Parathyroid adenoma (tissue), 2 donors: Measurements from ENCODE around the gene ANKRD28.
"Not testable (repeated sequence)": the region's sequence is repeated elsewhere in the genome, so short reads cannot be mapped to it uniquely, and the experiment has no call there.

Source experiments
- H2AFZ ChIP-seq: fragments of 300-600 bp; sonication (generic); one replicate; pipeline ENCODE4 v1.7.0; 2017; ENCODE audit warnings: antibody characterized with exemption, mild to moderate bottlenecking
- H3K27ac ChIP-seq: fragments of 300-600 bp; sonication (generic); one replicate; pipeline ENCODE4 v1.7.0; 2017
- H3K27me3 ChIP-seq: fragments of 300-600 bp; sonication (generic); one replicate; pipeline ENCODE4 v1.7.0; 2017; ENCODE audit warnings: low read length; ENCODE audit not compliant: control insufficient read depth, insufficient read depth
- H3K36me3 ChIP-seq: fragments of 300-600 bp; sonication (generic); one replicate; pipeline ENCODE4 v1.7.0; 2017; ENCODE audit warnings: low read length; ENCODE audit not compliant: control insufficient read depth, insufficient read depth
- H3K4me1 ChIP-seq: fragments of 300-600 bp; sonication (generic); one replicate; pipeline ENCODE4 v1.7.0; 2017; ENCODE audit warnings: control low read depth
- H3K4me2 ChIP-seq: fragments of 300-600 bp; sonication (generic); one replicate; pipeline ENCODE4 v1.7.0; 2017; ENCODE audit warnings: low read length
- H3K4me3 ChIP-seq: fragments of 300-600 bp; sonication (generic); one replicate; pipeline ENCODE4 v1.7.0; 2017; ENCODE audit warnings: low read depth, low read length
- H3K79me2 ChIP-seq: fragments of 300-600 bp; sonication (generic); one replicate; pipeline ENCODE4 v1.7.0; 2017; ENCODE audit warnings: control low read depth
- H3K9ac ChIP-seq: fragments of 300-600 bp; sonication (generic); one replicate; pipeline ENCODE4 v1.7.0; 2017; ENCODE audit warnings: mild to moderate bottlenecking
- H3K9me3 ChIP-seq: fragments of 300-600 bp; sonication (generic); one replicate; pipeline ENCODE4 v1.7.0; 2017; ENCODE audit warnings: low read length; ENCODE audit not compliant: control insufficient read depth
- TF ChIP-seq, protein P1 (sequence below): fragments of 300-600 bp; sonication (generic); IDR thresholded peaks from one replicate; pipeline ENCODE4 v1.7.0; 2017; ENCODE audit warnings: antibody characterized with exemption, mild to moderate bottlenecking
- donor health status: primary hyperparathyroidism.

Gene ANKRD28

DNA sequence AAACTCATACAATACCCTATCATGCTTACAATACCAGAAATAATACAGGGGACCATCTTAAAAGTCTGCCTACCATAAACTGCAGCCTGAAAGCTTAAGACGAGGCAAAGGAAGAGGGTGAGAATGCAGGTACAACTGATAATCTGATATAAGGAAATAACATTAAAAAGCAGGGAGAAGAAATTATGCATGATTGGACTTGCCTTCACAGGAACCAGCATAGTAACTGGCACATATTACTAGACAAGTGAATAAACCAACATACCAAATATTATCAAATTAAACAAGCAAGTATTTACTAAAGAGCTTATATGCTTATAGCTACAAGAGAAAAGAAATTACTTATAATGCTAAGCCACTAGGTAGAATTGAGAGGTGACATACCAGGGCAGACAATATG, 18.7 kb downstream of the ANKRD28 start:
- H3K36me3 ChIP-seq, result no peaks in the 10 kb centered on the region
- H2AFZ ChIP-seq, result no peak overlapping the region
- TF ChIP-seq, protein P1, sequence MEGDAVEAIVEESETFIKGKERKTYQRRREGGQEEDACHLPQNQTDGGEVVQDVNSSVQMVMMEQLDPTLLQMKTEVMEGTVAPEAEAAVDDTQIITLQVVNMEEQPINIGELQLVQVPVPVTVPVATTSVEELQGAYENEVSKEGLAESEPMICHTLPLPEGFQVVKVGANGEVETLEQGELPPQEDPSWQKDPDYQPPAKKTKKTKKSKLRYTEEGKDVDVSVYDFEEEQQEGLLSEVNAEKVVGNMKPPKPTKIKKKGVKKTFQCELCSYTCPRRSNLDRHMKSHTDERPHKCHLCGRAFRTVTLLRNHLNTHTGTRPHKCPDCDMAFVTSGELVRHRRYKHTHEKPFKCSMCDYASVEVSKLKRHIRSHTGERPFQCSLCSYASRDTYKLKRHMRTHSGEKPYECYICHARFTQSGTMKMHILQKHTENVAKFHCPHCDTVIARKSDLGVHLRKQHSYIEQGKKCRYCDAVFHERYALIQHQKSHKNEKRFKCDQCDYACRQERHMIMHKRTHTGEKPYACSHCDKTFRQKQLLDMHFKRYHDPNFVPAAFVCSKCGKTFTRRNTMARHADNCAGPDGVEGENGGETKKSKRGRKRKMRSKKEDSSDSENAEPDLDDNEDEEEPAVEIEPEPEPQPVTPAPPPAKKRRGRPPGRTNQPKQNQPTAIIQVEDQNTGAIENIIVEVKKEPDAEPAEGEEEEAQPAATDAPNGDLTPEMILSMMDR, result no peak
- peaks cover 2% of the 10 kb centered on the region for H3K79me2 ChIP-seq
- H3K27me3 ChIP-seq, result no peaks in the 10 kb centered on the region
- no peaks in the 10 kb centered on the region for H3K9me3 ChIP-seq
- no peak overlapping the region for H3K27ac ChIP-seq
- H3K9ac ChIP-seq, result no peak overlapping the region
- no peak overlapping the region for H3K4me2 ChIP-seq
- H3K4me3 ChIP-seq, result no peak overlapping the region
- H3K4me1 ChIP-seq, result peaks cover 6% of the 10 kb centered on the region

DNA sequence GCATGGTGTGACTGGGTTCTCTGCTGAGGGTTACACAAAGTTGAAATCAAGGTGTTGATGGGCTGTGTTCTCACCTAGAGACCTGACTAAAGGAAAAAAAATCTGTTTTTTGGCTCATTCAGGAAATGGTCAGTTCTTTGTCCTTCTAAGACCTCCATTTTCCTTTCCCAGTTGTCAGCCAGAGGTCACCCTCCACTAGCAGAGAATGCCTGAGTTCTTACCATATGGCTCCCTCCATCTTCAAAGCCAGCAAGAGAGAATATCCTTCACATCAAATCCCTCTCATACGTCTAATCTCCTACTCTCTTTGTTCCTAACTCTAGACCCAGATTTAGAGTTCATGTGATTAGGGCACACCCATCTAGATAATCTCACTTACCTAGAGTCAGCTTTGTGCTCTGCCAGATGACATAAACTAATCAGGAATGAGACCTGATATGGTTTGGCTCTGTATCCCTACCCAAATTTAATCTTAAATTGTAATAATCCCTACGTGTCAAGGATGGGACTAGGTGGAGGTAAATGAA, 19.4 kb downstream of the ANKRD28 start:
- H2AFZ ChIP-seq, result no peak overlapping the region
- H3K79me2 ChIP-seq, result peaks cover 2% of the 10 kb centered on the region
- H3K27ac ChIP-seq, result no peak overlapping the region
- H3K4me3 ChIP-seq, result no peak overlapping the region
- TF ChIP-seq, protein P1, result no peak
- H3K9ac ChIP-seq, result no peak overlapping the region
- H3K9me3 ChIP-seq, result no peaks in the 10 kb centered on the region
- H3K4me2 ChIP-seq, result no peak overlapping the region
- H3K27me3 ChIP-seq, result no peaks in the 10 kb centered on the region
- peaks cover 6% of the 10 kb centered on the region for H3K4me1 ChIP-seq
- no peaks in the 10 kb centered on the region for H3K36me3 ChIP-seq

DNA sequence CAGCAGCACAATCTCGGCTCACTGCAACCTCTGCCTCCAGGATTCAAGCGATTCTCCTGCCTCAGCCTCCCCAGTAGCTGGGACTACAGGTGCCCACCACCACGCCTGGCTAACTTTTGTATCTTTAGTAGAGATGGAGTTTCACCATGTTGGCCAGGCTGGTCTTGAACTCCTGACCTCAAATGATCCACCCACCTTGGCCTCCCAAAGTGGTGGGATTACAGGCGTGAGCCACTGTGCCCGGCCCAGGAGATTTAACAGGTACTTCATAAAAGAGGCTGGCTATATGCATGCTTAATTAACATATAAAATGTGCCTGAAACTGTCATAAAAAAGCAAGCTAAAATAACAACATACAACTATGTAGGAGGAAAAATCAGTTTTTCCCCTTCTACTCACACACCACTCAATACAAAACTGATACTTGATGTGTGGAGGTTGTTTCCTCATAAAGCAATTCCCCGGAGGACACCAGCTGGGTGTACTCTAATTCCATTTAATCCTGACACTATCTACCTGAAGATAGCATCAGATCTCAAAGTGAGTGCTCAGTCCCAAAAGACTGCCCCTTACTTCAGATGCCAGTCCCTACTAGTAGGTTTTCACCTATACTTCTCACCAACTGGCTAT, 22.7 kb downstream of the ANKRD28 start:
- not testable (repeated sequence) for H3K27me3 ChIP-seq, H3K4me2 ChIP-seq, H3K9me3 ChIP-seq, H2AFZ ChIP-seq, H3K9ac ChIP-seq, H3K79me2 ChIP-seq, H3K36me3 ChIP-seq, H3K4me3 ChIP-seq, H3K27ac ChIP-seq, H3K4me1 ChIP-seq

DNA sequence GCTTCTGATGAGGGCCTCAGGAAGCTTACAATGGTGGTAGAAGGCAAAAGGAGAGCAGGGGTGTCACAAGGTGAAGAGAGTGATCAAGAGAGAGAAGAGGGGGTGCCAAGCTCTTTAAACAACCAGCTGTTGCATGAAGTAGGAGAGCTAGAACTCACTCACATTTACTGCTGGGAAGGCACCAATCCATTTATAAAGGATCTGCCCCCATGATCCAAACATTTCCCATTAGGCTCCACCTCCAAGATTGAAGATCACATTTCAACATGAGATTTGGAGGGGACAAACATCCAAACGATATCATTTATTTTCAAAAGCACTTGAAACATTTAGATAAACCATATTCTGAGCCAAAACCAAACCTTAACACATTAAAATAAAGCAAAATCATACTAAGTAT, 26.3 kb downstream of the ANKRD28 start:
- Histone ChIP-seq H3K36me3 (no peaks in the 10 kb centered on the region), H2AFZ (no peak overlapping the region), H3K4me1 (no peaks in the 10 kb centered on the region), H3K9me3 (no peaks in the 10 kb centered on the region), H3K4me2 (no peak overlapping the region), H3K4me3 (no peak overlapping the region), H3K27me3 (no peaks in the 10 kb centered on the region), H3K9ac (no peak overlapping the region), H3K27ac (no peak overlapping the region), H3K79me2 (no peaks in the 10 kb centered on the region)
- TF ChIP-seq, protein P1, result no peak

DNA sequence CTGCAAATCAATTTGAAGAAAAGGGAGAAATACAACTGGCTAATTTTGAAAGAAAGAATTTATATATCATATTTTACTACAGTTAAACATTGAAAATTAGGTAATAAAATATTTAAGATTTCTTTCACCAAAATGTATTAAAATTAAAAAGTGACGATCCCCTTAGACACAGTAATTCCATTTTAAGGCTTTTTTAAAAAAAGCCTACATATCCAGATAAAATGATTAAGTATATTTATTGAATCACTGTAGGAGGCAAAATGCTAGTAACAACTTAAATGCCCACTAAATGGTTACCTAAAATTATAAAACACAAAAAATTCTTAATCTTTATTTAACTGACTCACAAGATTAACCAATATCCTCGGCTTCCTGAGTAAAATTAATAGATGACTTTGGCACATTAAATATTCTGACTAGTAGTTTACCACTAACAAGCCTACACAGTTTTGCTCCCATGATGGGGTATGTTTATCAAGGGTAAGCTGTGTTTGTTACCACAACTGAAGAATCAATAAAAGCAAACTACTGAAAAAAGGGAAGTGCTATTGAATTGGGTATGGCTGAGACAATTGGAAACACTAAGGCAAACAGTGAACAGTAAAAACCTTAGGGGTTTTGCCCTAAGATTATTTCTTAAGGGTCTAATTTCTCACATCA, 28.4 kb downstream of the ANKRD28 start:
- Histone ChIP-seq H3K4me2 (no peak overlapping the region), H3K4me3 (no peak overlapping the region), H2AFZ (no peak overlapping the region), H3K9ac (no peak overlapping the region), H3K27me3 (no peaks in the 10 kb centered on the region), H3K9me3 (no peaks in the 10 kb centered on the region), H3K79me2 (peaks cover 2% of the 10 kb centered on the region), H3K27ac (no peak overlapping the region), H3K36me3 (no peaks in the 10 kb centered on the region), H3K4me1 (no peaks in the 10 kb centered on the region)
- TF ChIP-seq, protein P1, result no peak
